Gastroesophageal sphincter (tissue), 3 donors: Measurements from ENCODE around the gene PCNX3.

Experiments used
- CTCF ChIP-seq, 4 experiments: fragments of 200-600 bp in 2 of 4; fragments of 450-650 bp in 2 of 4; sonication (generic) in 1 of 4; IDR thresholded peaks; one replicate each; pipeline ENCODE4 v1.5.1; 2017 to 2019; ENCODE audit warnings: antibody characterized with exemption in 4 of 4, mild to moderate bottlenecking in 2 of 4, moderate library complexity in 2 of 4
- EP300 ChIP-seq: sonication (generic); formaldehyde crosslinking; IDR thresholded peaks from one replicate; pipeline ENCODE4 v1.6.1; 2017; ENCODE audit warnings: antibody characterized with exemption, mild to moderate bottlenecking
- POLR2A ChIP-seq, 2 donors: fragments of 450-650 bp; IDR thresholded peaks; one replicate each; pipeline ENCODE4 v1.6.1; 2017; ENCODE audit warnings: antibody characterized with exemption in 2 of 2, mild to moderate bottlenecking in 2 of 2, moderate library complexity in 1 of 2

DNA sequence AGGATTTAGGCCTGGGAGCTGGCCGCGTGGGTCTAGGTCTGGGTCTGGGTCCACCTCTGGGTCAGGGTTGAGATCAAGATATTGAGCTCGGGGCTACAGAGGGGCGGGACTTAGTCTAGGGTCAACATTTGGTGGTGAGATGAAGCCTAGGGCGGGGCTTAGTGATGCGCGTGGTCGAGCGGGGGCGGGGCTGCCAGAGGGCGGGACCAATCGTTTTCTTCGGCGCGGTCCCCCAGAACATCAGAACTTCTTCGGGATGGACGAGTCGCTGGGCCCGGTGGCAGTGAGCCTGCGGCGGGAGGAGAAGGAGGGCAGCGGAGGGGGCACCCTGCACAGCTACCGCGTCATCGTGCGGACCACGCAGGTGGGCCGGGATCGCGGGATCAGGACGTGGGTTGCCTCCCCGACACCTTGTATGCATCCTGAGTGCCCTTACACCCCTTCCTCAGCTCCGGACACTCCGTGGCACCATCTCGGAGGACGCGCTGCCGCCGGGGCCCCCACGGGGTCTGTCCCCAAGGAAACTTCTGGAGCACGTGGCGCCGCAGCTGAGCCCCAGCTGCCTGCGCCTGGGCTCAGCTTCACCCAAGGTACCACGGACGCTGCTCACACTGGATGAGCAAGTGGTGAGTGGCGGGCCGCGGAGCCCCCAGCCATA is 26.6 kb downstream of the PCNX3 start:
- TF ChIP-seq EP300 (no peak), CTCF (IDR thresholded peaks at IDR 0.05) (no peak), POLR2A (IDR thresholded peaks at IDR 0.05) (no peak)
